Endothelial cell of umbilical vein (primary cell): ENCODE results near the gene FCN1. TPM values are rescaled to one million over a fixed set of nuclear protein-coding genes. Genes with fewer than 3 reads are reported as not detected.

ENCODE experiments used
- BruUV-seq: library from RNA; stranded (reverse); fragments of 400-500 nt; replicated peaks from 2 replicates; lab custom pipeline; 2021; lab: Mats Ljungman, UMichigan
- CTCF ChIA-PET: fragments of 300-600, 350-600 bp; sonication (Branson Sonifier 250); formaldehyde crosslinking; loops from one replicate; lab custom pipeline; 2021; ENCODE audit warnings: antibody characterized with exemption, inconsistent platforms; lab: Charles Lee
- POLR2A ChIA-PET: fragments of 300-600, 350-600 bp; sonication (Branson Sonifier 250); formaldehyde crosslinking; loops from one replicate; lab custom pipeline; 2021; ENCODE audit warnings: antibody characterized with exemption, inconsistent platforms; lab: Charles Lee
- DNase-seq: peaks from one replicate; pipeline ENCODE4 v3.0.0-alpha.2; 2011; ENCODE audit warnings: low read depth, low spot score
- FAIRE-seq: peaks from 2 replicates; lab custom pipeline; 2011; peaks lifted over from hg19 to GRCh38; lab: Jason Lieb, UNC
- H2AFZ ChIP-seq: 2 replicates; pipeline ENCODE4 v1.6.0; 2012; ENCODE audit warnings: low read depth, low read length, control low read depth, inconsistent platforms
- H3K27ac ChIP-seq: 2 replicates; pipeline ENCODE4 v1.5.1; 2011; ENCODE audit warnings: low read depth, mild to moderate bottlenecking, control low read depth, low read length, moderate library complexity; ENCODE audit not compliant: insufficient read depth
- H3K27me3 ChIP-seq, 2 experiments: 2 replicates each; pipeline versions ENCODE4 v1.6.0 to v1.6.1; 2011; ENCODE audit warnings: low read length in 2 of 2, mixed read lengths in 1 of 2; ENCODE audit not compliant: control insufficient read depth in 2 of 2, insufficient read depth in 2 of 2
- H3K36me3 ChIP-seq, 2 experiments: 2 replicates in 1 of 2; 3 replicates in 1 of 2; pipeline ENCODE4 v1.5.1; 2011; ENCODE audit warnings: low read length in 2 of 2, mild to moderate bottlenecking in 1 of 2, moderate library complexity in 1 of 2; ENCODE audit not compliant: control insufficient read depth in 2 of 2, insufficient read depth in 2 of 2; ENCODE audit errors: extremely low read depth in 1 of 2
- H3K4me1 ChIP-seq: 3 replicates; pipeline ENCODE4 v1.5.1; 2011; ENCODE audit warnings: mild to moderate bottlenecking, low read length; ENCODE audit not compliant: control insufficient read depth, insufficient read depth; ENCODE audit errors: extremely low read depth
- H3K4me2 ChIP-seq: 2 replicates; pipeline ENCODE4 v1.6.1; 2011; ENCODE audit warnings: low read length, control low read depth, mixed read lengths; ENCODE audit not compliant: insufficient read depth
- H3K4me3 ChIP-seq, 3 experiments: fragments of 200-600 bp in 1 of 3; sonication (generic), shearing (Covaris generic) in 1 of 3; replicated peaks in 1 of 3; 2 replicates each; pipeline ENCODE4 v1.5.1; 2011 to 2016; ENCODE audit warnings: control low read depth in 3 of 3, low read length in 3 of 3, mild to moderate bottlenecking in 2 of 3, inconsistent platforms in 1 of 3, low read depth in 1 of 3, moderate library complexity in 1 of 3; ENCODE audit not compliant: insufficient read depth in 1 of 3
- H3K79me2 ChIP-seq: 2 replicates; pipeline ENCODE4 v1.6.0; 2012; ENCODE audit warnings: low read length, inconsistent platforms; ENCODE audit not compliant: control insufficient read depth, insufficient read depth
- H3K9ac ChIP-seq: replicated peaks from 2 replicates; pipeline ENCODE3; 2011; ENCODE audit warnings: low read length, control low read depth; ENCODE audit not compliant: insufficient read depth; ENCODE audit errors: extremely low read depth
- H3K9me1 ChIP-seq: replicated peaks from 3 replicates; pipeline ENCODE4 v1.6.0; 2011; ENCODE audit warnings: mild to moderate bottlenecking, low read length; ENCODE audit not compliant: control insufficient read depth, insufficient read depth; ENCODE audit errors: extremely low read depth
- H3K9me3 ChIP-seq: replicated peaks from 2 replicates; pipeline ENCODE4 v1.5.1; 2012; ENCODE audit warnings: low read length, inconsistent platforms; ENCODE audit not compliant: control insufficient read depth, insufficient read depth
- H4K20me1 ChIP-seq: replicated peaks from 2 replicates; pipeline ENCODE3; 2011; ENCODE audit warnings: mild to moderate bottlenecking, low read length; ENCODE audit not compliant: control insufficient read depth, insufficient read depth; ENCODE audit errors: extremely low read depth
- CTCF ChIP-seq, 2 donors: IDR thresholded peaks; 1 replicate in 1 of 2; 2 replicates in 1 of 2; pipeline ENCODE4 v1.5.1; 2011; ENCODE audit warnings: low read length in 2 of 2, mild to moderate bottlenecking in 2 of 2, moderate library complexity in 2 of 2, control low read depth in 1 of 2, inconsistent platforms in 1 of 2, low read depth in 1 of 2; ENCODE audit not compliant: insufficient read depth in 1 of 2; ENCODE audit errors: extremely low read depth in 1 of 2
- EZH2 ChIP-seq: IDR thresholded peaks from 2 replicates; pipeline ENCODE4 v1.6.1; 2012; ENCODE audit warnings: borderline replicate concordance, low read depth, mild to moderate bottlenecking, moderate library complexity, low read length, inconsistent platforms; ENCODE audit not compliant: severe bottlenecking
- FOS ChIP-seq: IDR thresholded peaks from 2 replicates; pipeline ENCODE4 v1.6.1; 2011; ENCODE audit warnings: mild to moderate bottlenecking, low read length, moderate library complexity, borderline replicate concordance; ENCODE audit not compliant: insufficient read depth
- GATA2 ChIP-seq: IDR thresholded peaks from 2 replicates; pipeline ENCODE4 v1.7.0; 2011; ENCODE audit warnings: low read depth, mild to moderate bottlenecking, moderate library complexity, mixed read lengths, low read length; ENCODE audit not compliant: insufficient read length, insufficient read depth
- MYC ChIP-seq: IDR thresholded peaks from one replicate; pipeline ENCODE4 v1.6.1; 2011; ENCODE audit warnings: mild to moderate bottlenecking, low read depth, low read length
- POLR2A ChIP-seq: IDR thresholded peaks from 2 replicates; pipeline ENCODE4 v1.6.1; 2012; ENCODE audit warnings: low read depth, mild to moderate bottlenecking, control low read depth, low read length
- POLR2AphosphoS5 ChIP-seq: IDR thresholded peaks from 2 replicates; pipeline ENCODE4 v1.6.1; 2012; ENCODE audit warnings: low read depth, mild to moderate bottlenecking, control low read depth, low read length, moderate library complexity; ENCODE audit not compliant: insufficient read depth
- dilution Hi-C: fragments of 300-500 bp; cut with MboI; formaldehyde crosslinking; loops from one replicate; pipeline ENCODE4 v1.15.0; 2019; ENCODE audit warnings: low sequenced_read_pairs; ENCODE audit not compliant: extremely low pct_ligation_motif_present
- intact Hi-C: fragments of 100-400 bp; cut with micrococcal nuclease; formaldehyde crosslinking; loops from one replicate; pipeline ENCODE4 v1.10.0; 2022
- polyA plus RNA-seq, 4 experiments: library from polyadenylated mRNA; depleted of rRNA in 3 of 4; stranded (reverse) in 3 of 4; unstranded in 1 of 4; fragments of >200 nt; gene quantifications; 2 replicates each; pipeline versions ENCODE4 v1.2.1 to v1.2.3, GENCODE V29; 2011 to 2012; ENCODE audit warnings: missing spikeins in 1 of 4
- total RNA-seq: library from RNA; stranded (reverse); gene quantifications from 2 replicates; pipeline ENCODE4 v1.2.3, GENCODE V29; 2021
- TF ChIP-seq, protein P1 (sequence below): IDR thresholded peaks from 2 replicates; pipeline ENCODE4 v1.6.1; 2011; ENCODE audit not compliant: insufficient read depth, insufficient read length

Gene FCN1
- total and polyA plus RNA-seq, 2 donors (not counting 3 experiments of a cell fraction or from before 2014, with no cell fraction given): not detected

GRCh38 chr9:134935056-134935640, 17.4 kb upstream of the FCN1 start:
- DNase-seq (no peak), FAIRE-seq (no peak)
- intact Hi-C loops: no loop called here
- CTCF ChIA-PET: no interaction called here
- Histone ChIP-seq H3K4me2 (no peak overlapping the region), H3K9me1 (no peaks in the 10 kb centered on the region), H3K9ac (no peak overlapping the region), H3K27me3 (no peaks in the 10 kb centered on the region), H3K4me3 (no peak overlapping the region), H3K36me3 (no peaks in the 10 kb centered on the region), H3K79me2 (no peaks in the 10 kb centered on the region), H3K27ac (no peak overlapping the region), H3K9me3 (no peaks in the 10 kb centered on the region), H2AFZ (no peak overlapping the region), H3K4me1 (no peaks in the 10 kb centered on the region), H4K20me1 (no peaks in the 10 kb centered on the region)
- TF ChIP-seq MYC: no peak
- TF ChIP-seq EZH2: no peak
- TF ChIP-seq POLR2AphosphoS5: no peak
- TF ChIP-seq POLR2A: no peak
- TF ChIP-seq, protein P1, sequence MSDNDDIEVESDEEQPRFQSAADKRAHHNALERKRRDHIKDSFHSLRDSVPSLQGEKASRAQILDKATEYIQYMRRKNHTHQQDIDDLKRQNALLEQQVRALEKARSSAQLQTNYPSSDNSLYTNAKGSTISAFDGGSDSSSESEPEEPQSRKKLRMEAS: no peak
- no peak for TF ChIP-seq GATA2
- no peak for TF ChIP-seq FOS
- TF ChIP-seq CTCF (IDR thresholded peaks at IDR 0.05; ENCODE audit: extremely low read depth in 1 of 2, insufficient read depth in 1 of 2, low read depth in 1 of 2, low read length in 2 of 2): no peak
- no TSS peak for BruUV-seq
- dilution Hi-C loops: no loop called here
- POLR2A ChIA-PET: no interaction called here
